ENCODE results near the gene ATF7IP.

- no peak for TF ChIP-seq CTCF (IDR thresholded peaks at IDR 0.05 in 8 of 11, conservative IDR thresholded peaks at IDR 0.05 in 3 of 11)
- no peak for TF ChIP-seq POLR2A (IDR thresholded peaks at IDR 0.05)
Measured at GRCh38 chr12:14317362-14318146, 47.9 kb upstream of the ATF7IP start.
